ENCODE measurements around the gene ZNF835.
A peak's percentile ranks its signal among the peaks of the same experiment; 100 is the strongest.

The ZNF835 gene

GRCh38 chr19:56654151-56654550 lies 17.4 kb downstream of the ZNF835 start:
- in situ Hi-C loops (cut with MboI; ENCODE audit: low sequenced_read_pairs, unreplicated experiment) = no loop called here
- no peak for TF ChIP-seq CTCF (IDR thresholded peaks at IDR 0.05; ENCODE audit: borderline replicate concordance, control extremely low read depth, extremely low read depth, insufficient read depth, missing control alignments)
- no peak for DNase-seq (ENCODE audit: low spot score)

- in situ Hi-C loops (cut with MboI; ENCODE audit: low sequenced_read_pairs, unreplicated experiment) = no loop called here
- DNase-seq (ENCODE audit: low spot score) = no peak
- TF ChIP-seq CTCF (IDR thresholded peaks at IDR 0.05; ENCODE audit: borderline replicate concordance, control extremely low read depth, extremely low read depth, insufficient read depth, missing control alignments) = no peak
Observed at GRCh38 chr19:56643460-56643955, 28.0 kb downstream of the ZNF835 start.

GRCh38 chr19:56642711-56643459 lies 28.7 kb downstream of the ZNF835 start, which contains the start of gene SMIM17:
Gene SMIM17 (plus strand): TSS chr19:56643159. CDS start chr19:56645668, 2,509 bp downstream.
- no peak for DNase-seq (ENCODE audit: low spot score)
- in situ Hi-C loops (cut with MboI; ENCODE audit: low sequenced_read_pairs, unreplicated experiment) = no loop called here

GRCh38 chr19:56639217-56639616 lies 32.3 kb downstream of the ZNF835 start:
- in situ Hi-C loops (cut with MboI; ENCODE audit: low sequenced_read_pairs, unreplicated experiment) = no loop called here
- DNase-seq (ENCODE audit: low spot score) = no peak
- no peak for TF ChIP-seq CTCF (IDR thresholded peaks at IDR 0.05; ENCODE audit: borderline replicate concordance, control extremely low read depth, extremely low read depth, insufficient read depth, missing control alignments)

More at GRCh38 chr19:56642711-56643459, 28.7 kb downstream of the ZNF835 start, which contains the start of gene SMIM17:
- TF ChIP-seq CTCF (IDR thresholded peaks at IDR 0.05; ENCODE audit: borderline replicate concordance, control extremely low read depth, extremely low read depth, insufficient read depth, missing control alignments) = no peak

GRCh38 chr19:56637976-56638555 lies 33.5 kb downstream of the ZNF835 start:
- no peak for TF ChIP-seq CTCF (IDR thresholded peaks at IDR 0.05; ENCODE audit: borderline replicate concordance, control extremely low read depth, extremely low read depth, insufficient read depth, missing control alignments)
- in situ Hi-C loops (cut with MboI; ENCODE audit: low sequenced_read_pairs, unreplicated experiment) = no loop called here
- peak; percentile 58 for DNase-seq (ENCODE audit: low spot score)

- TF ChIP-seq CTCF (IDR thresholded peaks at IDR 0.05; ENCODE audit: borderline replicate concordance, control extremely low read depth, extremely low read depth, insufficient read depth, missing control alignments) = no peak
- in situ Hi-C loops (cut with MboI; ENCODE audit: low sequenced_read_pairs, unreplicated experiment) = no loop called here
- DNase-seq (ENCODE audit: low spot score) = no peak
Observed at GRCh38 chr19:56633021-56633420, 38.5 kb downstream of the ZNF835 start.
